Esophagus muscularis mucosa (tissue), 3 donors: Measurements from ENCODE around the gene MYB.

Source experiments
- POLR2A ChIP-seq: fragments of 450-650 bp; IDR thresholded peaks from one replicate; pipeline ENCODE4 v1.6.1; 2017; ENCODE audit warnings: antibody characterized with exemption, moderate library complexity, mild to moderate bottlenecking, low read depth
- POLR2AphosphoS5 ChIP-seq, 2 donors: sonication (generic); formaldehyde crosslinking; IDR thresholded peaks; one replicate each; pipeline ENCODE4 v1.6.1; 2017; ENCODE audit warnings: antibody characterized with exemption in 2 of 2
- TF ChIP-seq, protein P1 (sequence below), 3 experiments: fragments of 200-600 bp in 2 of 3; fragments of 450-650 bp in 1 of 3; sonication (generic) in 2 of 3; IDR thresholded peaks; one replicate each; pipeline ENCODE4 v1.5.1; 2017 to 2019; ENCODE audit warnings: antibody characterized with exemption in 3 of 3, mild to moderate bottlenecking in 2 of 3, moderate library complexity in 1 of 3

GRCh38 chr6:135195041-135195440, 13.9 kb downstream of the MYB start:
- TF ChIP-seq, protein P1, sequence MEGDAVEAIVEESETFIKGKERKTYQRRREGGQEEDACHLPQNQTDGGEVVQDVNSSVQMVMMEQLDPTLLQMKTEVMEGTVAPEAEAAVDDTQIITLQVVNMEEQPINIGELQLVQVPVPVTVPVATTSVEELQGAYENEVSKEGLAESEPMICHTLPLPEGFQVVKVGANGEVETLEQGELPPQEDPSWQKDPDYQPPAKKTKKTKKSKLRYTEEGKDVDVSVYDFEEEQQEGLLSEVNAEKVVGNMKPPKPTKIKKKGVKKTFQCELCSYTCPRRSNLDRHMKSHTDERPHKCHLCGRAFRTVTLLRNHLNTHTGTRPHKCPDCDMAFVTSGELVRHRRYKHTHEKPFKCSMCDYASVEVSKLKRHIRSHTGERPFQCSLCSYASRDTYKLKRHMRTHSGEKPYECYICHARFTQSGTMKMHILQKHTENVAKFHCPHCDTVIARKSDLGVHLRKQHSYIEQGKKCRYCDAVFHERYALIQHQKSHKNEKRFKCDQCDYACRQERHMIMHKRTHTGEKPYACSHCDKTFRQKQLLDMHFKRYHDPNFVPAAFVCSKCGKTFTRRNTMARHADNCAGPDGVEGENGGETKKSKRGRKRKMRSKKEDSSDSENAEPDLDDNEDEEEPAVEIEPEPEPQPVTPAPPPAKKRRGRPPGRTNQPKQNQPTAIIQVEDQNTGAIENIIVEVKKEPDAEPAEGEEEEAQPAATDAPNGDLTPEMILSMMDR (IDR thresholded peaks at IDR 0.05): no peak
- TF ChIP-seq POLR2A: no peak
- no peak for TF ChIP-seq POLR2AphosphoS5 (IDR thresholded peaks at IDR 0.05)
